Dermis microvascular lymphatic vessel endothelial cell (primary cell): ENCODE measurements around the gene IGSF1. TPM values are rescaled to one million over a fixed set of nuclear protein-coding genes. Genes with fewer than 3 reads are reported as not detected.
"Not testable (repeated sequence)": the region's sequence is repeated elsewhere in the genome, so short reads cannot be mapped to it uniquely, and the experiment has no call there.

Experiments
- DNase-seq, 2 donors: peaks; one replicate each; pipeline versions ENCODE4 v3.0.0 to v3.0.0-alpha.2; 2010; ENCODE audit warnings: low read depth in 2 of 2
- total RNA-seq: library from RNA; depleted of rRNA; stranded (reverse); fragments of >200 nt; gene quantifications from 2 replicates; pipeline ENCODE4 v1.2.1, GENCODE V29; 2014

The IGSF1 gene
- total RNA-seq, 1 donor from 2014 or later, result 0.13 TPM

DNA sequence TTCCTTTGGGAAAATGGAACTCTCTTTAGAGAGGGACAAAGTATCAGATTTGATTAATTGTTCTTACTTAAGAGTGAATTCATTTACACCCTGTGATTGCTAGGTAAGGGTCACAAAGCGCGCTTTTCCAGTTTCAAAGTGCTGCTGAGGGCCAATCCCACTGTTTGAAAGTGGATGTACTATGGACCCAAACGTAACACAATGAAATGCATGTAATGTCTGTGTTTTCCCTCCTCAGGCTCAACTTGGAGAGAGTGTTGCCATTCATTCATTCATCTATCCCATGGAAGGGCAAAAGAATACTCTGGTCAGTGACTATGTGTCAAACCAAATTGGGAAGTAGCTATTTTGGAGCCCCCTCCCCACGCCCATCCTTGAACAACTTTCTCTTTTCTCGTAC is 16.1 kb downstream of the IGSF1 start:
- no peak for DNase-seq

DNA sequence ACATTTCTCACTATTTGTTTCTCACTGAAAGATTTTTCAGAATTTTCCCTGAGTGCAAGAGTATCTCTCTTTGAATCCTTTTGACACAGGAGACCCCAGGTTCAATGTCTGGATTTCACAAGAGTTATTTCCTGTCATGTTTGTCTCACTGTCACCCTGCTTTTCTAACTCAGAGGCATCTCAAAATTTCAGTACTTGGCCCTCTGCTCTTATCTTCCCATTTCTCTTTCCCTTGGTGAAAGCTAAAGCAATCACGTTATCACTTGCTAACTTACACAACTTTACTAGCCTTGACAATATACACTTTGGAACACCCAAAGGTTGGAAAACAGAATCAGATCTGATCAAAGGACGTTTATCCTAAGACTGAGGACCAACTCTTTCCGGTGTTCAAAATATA is 17.3 kb downstream of the IGSF1 start:
- no peak for DNase-seq

DNA sequence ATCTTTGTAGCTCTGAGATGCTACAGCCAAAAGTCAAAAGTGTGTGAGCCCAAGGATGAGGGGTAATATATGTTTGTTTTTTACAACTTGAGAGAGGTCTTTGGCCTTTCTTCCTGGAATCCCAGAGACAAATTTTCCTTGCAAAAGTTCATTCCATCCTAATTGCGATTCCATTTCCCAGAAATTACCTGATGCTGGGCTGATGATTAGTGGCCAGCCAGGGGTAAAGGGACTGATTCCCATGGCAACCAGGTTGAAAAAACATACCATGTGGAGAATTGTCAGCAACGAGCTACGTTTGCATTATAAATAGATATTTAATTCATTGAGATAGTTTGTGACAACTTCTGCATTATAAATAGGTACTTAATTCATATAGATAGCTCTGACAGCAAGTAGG is 17.8 kb downstream of the IGSF1 start:
- DNase-seq, result no peak

DNA sequence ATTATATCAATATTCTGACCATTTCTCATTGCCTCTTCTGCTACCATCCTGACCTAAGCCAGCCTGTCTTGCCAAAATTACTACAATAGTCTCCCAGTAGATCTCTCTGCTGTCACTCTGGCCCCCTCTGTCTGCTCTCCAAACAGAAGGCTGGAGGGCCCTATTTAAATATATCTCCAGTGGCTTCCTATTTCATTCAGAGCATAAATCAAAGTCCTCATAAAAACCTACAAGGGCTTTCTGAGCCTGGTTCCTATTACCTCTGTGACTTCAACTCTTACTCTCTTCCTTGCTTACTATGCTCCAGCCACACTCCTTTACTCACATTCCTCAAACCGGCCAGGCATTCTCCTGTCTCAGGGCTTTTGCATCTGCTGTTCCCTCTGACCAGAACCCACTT is 19.0 kb downstream of the IGSF1 start:
- DNase-seq, result no peak

DNA sequence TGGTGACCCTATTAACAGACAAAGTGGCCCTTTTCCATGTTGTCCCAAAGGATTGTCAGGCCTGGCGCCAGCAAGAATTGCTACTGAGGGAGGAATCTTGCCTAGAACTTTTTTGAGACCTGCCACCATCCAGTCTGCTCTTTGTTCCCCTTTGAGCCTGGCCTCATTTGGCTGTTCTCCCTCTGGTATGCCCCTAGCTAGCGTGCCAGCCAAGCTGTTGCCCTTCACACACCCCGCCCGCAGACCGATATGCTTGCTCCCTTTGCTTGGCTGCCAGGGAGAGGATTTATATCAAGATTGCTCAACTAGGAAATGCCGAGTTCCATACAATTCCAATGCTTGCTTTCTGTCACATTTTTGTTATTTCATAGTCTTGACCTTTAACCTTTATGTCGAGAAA is 24.4 kb downstream of the IGSF1 start:
- no peak for DNase-seq

DNA sequence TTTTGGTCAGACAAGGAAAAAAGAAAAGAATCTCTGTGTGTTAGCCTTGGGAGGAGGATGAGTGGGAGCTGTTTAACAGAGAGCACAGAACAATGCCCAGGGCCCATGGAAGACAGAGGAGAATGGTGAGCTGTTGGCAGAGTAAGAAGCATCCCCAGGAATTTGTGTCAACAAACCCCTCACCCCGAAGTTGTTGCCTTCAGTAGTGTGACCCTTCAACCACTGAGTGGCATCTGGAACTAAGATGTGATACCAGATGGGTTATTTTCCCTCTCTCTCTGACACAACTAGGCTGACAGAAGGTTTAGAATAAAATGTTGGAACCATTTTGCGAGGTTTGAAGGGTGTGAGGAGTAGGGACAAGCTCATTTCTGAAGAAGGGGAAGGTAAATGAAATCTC is 25.1 kb downstream of the IGSF1 start:
- DNase-seq, result no peak

DNA sequence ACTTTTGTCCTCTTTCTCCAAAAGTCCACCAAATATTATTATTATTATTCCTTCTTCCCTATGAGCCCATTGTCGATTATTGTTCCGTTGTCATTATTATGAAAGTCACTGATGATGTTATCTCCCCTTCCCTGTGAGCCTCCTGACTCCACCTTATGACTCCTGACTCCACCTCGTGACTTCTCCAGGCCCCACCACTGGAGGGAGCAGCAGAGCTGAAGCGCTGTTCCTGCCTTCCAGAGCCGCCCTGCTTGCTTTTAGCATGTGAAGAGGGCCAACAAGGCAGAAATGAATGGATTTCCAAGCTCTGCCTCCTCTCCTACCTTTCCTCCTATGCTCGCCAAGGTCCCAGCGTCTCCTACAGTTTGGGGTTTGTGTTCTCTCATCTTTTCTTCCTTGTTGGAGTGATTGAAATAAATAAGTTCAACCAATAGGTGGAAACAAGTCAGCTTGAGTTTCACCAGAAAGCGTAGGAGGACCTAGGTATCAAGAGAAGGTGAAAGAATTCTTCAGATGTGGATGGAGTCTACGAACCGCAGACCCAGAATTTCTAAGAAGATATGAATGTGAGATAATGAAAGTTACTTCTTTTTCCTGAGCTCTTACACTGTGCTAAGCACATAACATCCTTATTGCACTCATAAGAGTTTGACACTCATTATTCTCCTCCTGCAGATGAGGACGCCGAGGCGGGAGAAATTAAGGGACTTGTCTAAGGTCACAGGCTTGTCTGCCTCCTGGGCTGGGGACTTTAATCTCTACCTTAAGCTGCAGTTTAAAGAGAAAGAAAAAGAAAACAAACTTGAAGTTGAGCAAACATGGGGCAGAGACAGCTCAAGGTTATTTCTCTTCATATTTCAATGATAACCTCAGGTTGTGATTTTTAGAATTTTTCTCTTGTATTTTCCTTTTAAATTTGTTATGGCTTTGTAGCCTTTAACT is 26.1 kb downstream of the IGSF1 start:
- no peak for DNase-seq

DNA sequence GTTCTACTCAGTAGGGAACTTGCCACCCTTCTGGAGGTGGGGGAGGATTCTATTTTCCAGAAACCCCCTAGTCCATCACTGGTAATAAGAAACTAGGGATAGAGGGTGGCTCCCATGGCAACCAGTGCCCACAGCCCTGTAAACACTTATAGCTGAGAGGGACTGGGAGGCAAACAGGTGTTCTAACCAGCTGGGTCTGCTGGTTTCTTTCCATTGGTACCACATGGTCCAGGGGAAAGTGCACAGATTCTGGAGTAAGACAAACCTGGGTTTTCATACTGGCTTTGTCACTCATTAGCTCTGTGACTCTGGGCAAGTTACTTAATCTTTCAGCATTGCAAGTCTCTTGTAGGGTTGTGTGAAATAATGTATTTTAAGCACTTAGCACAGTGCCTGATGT is 26.9 kb downstream of the IGSF1 start:
- no peak for DNase-seq

DNA sequence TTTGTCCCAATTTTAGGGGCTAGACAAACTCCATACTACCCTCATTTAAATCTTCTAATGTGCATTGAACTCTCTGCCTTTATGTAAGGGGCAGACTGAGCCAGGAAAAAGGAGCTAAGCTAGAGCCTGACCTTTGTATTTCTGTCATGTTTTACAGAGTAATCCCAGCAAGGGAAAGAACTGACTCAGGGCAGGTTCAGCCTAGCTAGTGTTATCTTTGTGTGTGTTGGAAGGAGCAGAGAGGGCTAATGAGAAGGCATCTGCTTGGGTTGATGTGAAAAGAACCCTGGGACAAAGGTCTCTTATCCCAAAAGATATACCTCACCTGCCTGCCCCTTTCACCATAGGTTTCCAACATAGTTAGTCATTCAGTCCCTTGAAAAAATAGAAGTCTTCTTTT is 31.7 kb downstream of the IGSF1 start:
- DNase-seq, result no peak

DNA sequence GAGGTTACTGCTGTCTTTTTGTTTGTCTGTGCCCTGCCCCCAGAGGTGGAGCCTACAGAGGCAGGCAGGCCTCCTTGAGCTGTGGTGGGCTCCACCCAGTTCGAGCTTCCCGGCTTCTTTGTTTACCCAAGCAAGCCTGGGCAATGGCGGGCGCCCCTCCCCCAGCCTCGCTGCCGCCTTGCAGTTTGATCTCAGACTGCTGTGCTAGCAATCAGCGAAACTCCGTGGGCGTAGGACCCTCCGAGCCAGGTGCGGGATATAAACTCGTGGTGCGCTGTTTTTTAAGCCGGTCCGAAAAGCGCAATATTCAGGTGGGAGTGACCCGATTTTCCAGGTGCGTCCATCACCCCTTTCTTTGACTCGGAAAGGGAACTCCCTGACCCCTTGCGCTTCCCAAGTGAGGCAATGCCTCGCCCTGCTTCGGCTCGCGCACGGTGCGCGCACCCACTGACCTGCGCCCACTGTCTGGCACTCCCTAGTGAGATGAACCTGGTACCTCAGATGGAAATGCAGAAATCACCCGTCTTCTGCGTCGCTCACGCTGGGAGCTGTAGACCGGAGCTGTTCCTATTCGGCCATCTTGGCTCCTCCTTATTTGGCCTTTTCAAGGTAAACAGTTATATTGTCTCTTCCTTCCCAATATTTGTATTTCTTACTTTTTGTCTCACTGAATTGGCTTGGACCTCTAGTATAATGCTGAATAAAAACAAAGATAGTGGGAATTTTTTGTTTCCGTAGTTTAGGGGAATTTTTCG is 37.9 kb downstream of the IGSF1 start:
- DNase-seq, result not testable (repeated sequence)

DNA sequence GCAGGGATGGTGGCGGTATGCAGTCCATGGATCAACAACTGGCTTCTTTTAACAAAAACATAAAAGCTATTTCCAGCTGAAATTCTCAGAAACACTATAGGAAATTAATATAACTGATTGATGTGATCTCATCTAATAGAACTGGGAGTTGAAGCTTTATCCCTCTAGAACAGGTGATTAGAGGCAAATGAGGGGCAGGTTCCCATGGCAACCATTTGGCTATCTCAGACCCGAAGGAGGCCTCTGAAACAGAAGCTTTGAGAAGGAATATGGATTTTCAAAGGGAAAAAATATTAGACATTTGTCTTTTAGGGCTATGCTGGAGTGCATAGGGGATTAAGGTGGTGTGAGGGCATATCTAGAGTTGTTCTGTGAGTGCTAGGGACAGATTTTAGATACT is 50.0 kb downstream of the IGSF1 start:
- DNase-seq, result no peak

DNA sequence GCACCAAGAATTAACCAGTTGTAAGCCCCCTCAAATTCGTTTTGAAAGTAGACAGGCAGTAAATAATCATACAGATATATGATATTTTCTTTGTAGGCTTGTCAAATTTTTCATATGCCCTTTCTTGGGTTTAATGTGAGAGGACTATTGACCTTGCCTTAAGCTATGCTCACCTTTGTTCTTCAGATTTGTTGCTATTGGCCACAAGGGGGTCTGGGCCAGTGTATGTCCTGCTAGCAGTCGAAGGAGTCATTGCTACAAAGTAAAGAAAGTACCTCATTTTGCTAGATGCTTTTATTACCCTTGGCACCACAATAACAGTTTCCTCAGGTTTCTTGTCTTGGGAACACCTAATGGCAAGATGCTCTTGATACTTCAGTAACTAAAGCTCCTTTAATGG is 51.7 kb downstream of the IGSF1 start:
- DNase-seq, result no peak

DNA sequence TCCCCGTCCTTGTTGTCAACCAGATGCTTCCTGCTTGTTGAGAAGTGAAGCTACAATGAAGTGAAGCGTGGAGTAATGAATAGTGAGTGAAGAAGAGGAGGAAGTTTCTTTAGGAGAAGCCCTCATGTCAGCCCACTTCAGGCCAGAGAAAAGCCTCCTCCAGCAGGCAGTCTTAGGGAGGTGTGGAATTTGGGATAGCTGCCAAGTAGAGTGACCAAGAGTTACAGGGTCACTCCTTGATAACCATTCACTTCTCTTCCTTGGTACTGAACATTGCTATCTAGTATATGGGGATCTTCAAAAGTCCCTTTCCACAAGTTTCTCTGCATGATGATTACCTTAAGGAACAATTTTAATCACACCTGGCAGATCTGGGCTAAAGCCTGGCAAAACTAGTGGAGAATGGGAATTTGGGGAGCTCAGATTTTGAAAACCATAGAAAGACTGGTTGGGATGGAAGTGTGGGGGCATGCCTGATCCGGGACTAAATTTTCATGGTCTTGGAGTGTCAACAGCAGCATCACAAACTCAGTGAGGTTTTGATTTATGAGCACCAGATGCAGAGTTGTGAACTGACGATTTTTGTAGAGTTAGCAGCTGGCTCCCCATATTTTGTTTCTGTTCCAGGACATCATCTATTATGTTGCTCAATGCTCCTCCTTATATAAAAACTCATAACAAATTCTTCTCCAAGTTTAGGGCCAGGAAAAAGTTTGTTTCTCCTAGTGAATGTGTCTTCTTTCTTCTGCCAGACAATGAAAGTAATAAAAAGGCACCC is 53.1 kb downstream of the IGSF1 start:
- DNase-seq, result no peak

DNA sequence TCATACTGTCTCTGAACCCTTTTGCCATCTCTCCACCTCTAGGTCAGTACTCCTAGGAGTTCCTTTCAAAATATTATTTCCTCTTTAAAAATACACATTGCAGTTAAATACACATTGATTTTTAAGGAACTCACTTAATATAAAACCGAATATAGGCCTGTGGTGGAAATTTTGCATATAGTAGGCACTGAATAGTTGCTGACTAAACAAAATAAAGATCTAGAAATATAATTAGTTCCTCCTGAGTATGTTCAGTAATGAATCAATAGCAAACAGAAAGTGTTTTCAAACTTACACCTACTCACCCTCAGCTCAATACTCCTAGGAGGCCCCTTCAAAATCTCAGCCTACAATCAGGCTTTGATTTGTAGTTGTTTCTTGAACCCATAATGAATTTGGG is 61.5 kb downstream of the IGSF1 start:
- no peak for DNase-seq

DNA sequence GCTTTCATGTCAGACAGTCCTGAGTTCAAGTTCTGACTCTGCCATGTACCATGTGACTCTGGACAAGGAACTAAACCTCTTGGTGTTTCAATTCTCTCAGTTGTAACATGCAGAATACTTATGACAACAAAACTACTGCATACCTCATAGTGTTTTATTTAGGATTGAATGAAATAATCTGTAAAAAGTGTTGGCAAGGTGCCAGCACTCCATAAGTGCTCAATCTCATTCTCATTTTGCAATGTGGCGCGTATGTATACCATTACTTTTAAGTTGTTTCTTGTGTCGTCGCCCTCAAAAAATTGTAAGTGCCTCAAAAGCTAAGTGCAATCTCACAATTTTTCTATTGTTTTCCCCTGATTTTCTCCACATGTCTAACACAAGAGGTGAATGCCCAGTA is 62.5 kb downstream of the IGSF1 start:
- DNase-seq, result no peak

DNA sequence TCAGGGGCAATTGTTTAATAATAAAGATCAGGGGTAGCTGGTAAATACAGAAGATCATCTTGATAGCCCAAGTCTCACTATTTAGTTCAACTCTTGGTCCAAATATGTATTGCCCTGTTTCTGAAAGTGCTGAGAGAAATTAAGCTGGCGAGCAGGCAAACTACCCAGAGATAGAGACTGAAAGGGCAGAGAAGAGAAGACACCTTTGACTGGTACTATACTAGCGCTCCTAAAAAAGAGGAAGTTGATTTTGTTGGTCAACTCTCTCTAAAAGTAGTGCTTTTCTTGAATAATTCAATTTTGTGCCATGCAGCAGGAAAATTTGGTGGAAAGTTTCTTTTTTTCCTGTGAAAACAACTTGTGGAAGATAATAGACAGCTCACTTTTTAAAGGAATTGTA is 64.0 kb downstream of the IGSF1 start:
- no peak for DNase-seq

Other genes starting within 250 kb of the IGSF1 start
- not detected in 2 replicates for gene ARHGAP36, start 231.0 kb downstream of the IGSF1 start, total RNA-seq